Mesenchymal stem cell (in vitro differentiated cells and primary cell): Measurements from ENCODE around the gene SH3GLB2.
"Not testable (repeated sequence)": the region's sequence is repeated elsewhere in the genome, so short reads cannot be mapped to it uniquely, and the experiment has no call there.

Source experiments
- DNase-seq: peaks from one replicate; pipeline ENCODE4 v3.0.0-alpha.2; 2013
- H2AFZ ChIP-seq: one replicate; pipeline ENCODE4 v1.6.1; 2013; ENCODE audit warnings: low read depth, mild to moderate bottlenecking, control low read depth, inconsistent platforms, low read length, moderate library complexity
- H2AK5ac ChIP-seq: 2 replicates; pipeline ENCODE4 v1.6.1; 2013; ENCODE audit warnings: low read length, moderate library complexity, mild to moderate bottlenecking, inconsistent platforms; ENCODE audit not compliant: severe bottlenecking
- H2BK120ac ChIP-seq: one replicate; pipeline ENCODE4 v1.6.1; 2013; ENCODE audit warnings: low read depth, mild to moderate bottlenecking, inconsistent platforms, low read length, moderate library complexity
- H2BK12ac ChIP-seq, 2 experiments: one replicate each; pipeline ENCODE4 v1.6.1; 2013; ENCODE audit warnings: inconsistent platforms in 2 of 2, low read length in 2 of 2, mild to moderate bottlenecking in 2 of 2, moderate library complexity in 2 of 2, control low read depth in 1 of 2
- H2BK15ac ChIP-seq: one replicate; pipeline ENCODE4 v1.6.1; 2013; ENCODE audit warnings: mild to moderate bottlenecking, low read depth, inconsistent platforms; ENCODE audit not compliant: poor library complexity, severe bottlenecking
- H2BK5ac ChIP-seq: 2 replicates; pipeline ENCODE4 v1.6.1; 2013; ENCODE audit warnings: low read depth, mild to moderate bottlenecking, low read length, control low read depth, inconsistent platforms; ENCODE audit not compliant: poor library complexity, severe bottlenecking
- H3K14ac ChIP-seq, 2 experiments: one replicate each; pipeline ENCODE4 v1.6.1; 2013; ENCODE audit warnings: inconsistent platforms in 2 of 2, low read length in 2 of 2, control low read depth in 1 of 2, mild to moderate bottlenecking in 1 of 2, moderate library complexity in 1 of 2
- H3K18ac ChIP-seq, 2 experiments: one replicate each; pipeline ENCODE4 v1.6.1; 2013; ENCODE audit warnings: inconsistent platforms in 2 of 2, low read length in 2 of 2, control low read depth in 1 of 2, low read depth in 1 of 2, mild to moderate bottlenecking in 1 of 2
- H3K23ac ChIP-seq, 2 experiments: one replicate each; pipeline ENCODE4 v1.6.1; 2013; ENCODE audit warnings: inconsistent platforms in 2 of 2, low read length in 2 of 2, mild to moderate bottlenecking in 2 of 2, moderate library complexity in 2 of 2, control low read depth in 1 of 2
- H3K27ac ChIP-seq: 2 replicates; pipeline ENCODE4 v1.5.1; 2013; ENCODE audit warnings: mild to moderate bottlenecking, moderate library complexity, low read length, control low read depth, inconsistent platforms; ENCODE audit not compliant: poor library complexity, severe bottlenecking
- H3K27me3 ChIP-seq, 2 experiments: 2 replicates each; pipeline versions ENCODE4 v1.6.1 to v1.7.0; 2013; ENCODE audit warnings: low read length in 2 of 2, mild to moderate bottlenecking in 2 of 2, moderate library complexity in 2 of 2, control low read depth in 1 of 2, inconsistent platforms in 1 of 2; ENCODE audit not compliant: control insufficient read depth in 1 of 2, insufficient read depth in 1 of 2
- H3K36me3 ChIP-seq, 2 experiments: 2 replicates each; pipeline versions ENCODE4 v1.6.1 to v1.7.0; 2013; ENCODE audit warnings: low read length in 2 of 2, control low read depth in 1 of 2, inconsistent platforms in 1 of 2, low read depth in 1 of 2, mild to moderate bottlenecking in 1 of 2; ENCODE audit not compliant: insufficient read depth in 2 of 2, control insufficient read depth in 1 of 2
- H3K4ac ChIP-seq, 2 experiments: one replicate each; pipeline ENCODE4 v1.6.1; 2013; ENCODE audit warnings: inconsistent platforms in 2 of 2, low read length in 2 of 2, mild to moderate bottlenecking in 2 of 2, moderate library complexity in 2 of 2, control low read depth in 1 of 2, low read depth in 1 of 2
- H3K4me1 ChIP-seq: 2 replicates; pipeline ENCODE4 v1.6.1; 2013; ENCODE audit warnings: low read depth, low read length, control low read depth; ENCODE audit not compliant: control insufficient read depth, insufficient read depth
- H3K4me2 ChIP-seq: 2 replicates; pipeline ENCODE4 v1.6.1; 2013; ENCODE audit warnings: low read length, mild to moderate bottlenecking, inconsistent platforms; ENCODE audit not compliant: poor library complexity, severe bottlenecking
- H3K4me3 ChIP-seq, 2 experiments: 2 replicates each; pipeline versions ENCODE4 v1.5.1 to v1.7.0; 2013; ENCODE audit warnings: low read length in 2 of 2, mild to moderate bottlenecking in 2 of 2, control low read depth in 1 of 2, low read depth in 1 of 2; ENCODE audit not compliant: insufficient read depth in 1 of 2
- H3K79me1 ChIP-seq: replicated peaks from 2 replicates; pipeline ENCODE4 v1.6.1; 2013; ENCODE audit warnings: mild to moderate bottlenecking, control low read depth, low read length, inconsistent platforms; ENCODE audit not compliant: poor library complexity, severe bottlenecking
- H3K9ac ChIP-seq: 2 replicates; pipeline ENCODE4 v1.7.0; 2013; ENCODE audit warnings: mild to moderate bottlenecking, low read length, moderate library complexity
- H3K9me3 ChIP-seq: 2 replicates; pipeline ENCODE4 v1.7.0; 2013; ENCODE audit warnings: mild to moderate bottlenecking, low read length; ENCODE audit not compliant: control insufficient read depth
- H4K8ac ChIP-seq: one replicate; pipeline ENCODE4 v1.6.1; 2013; ENCODE audit warnings: inconsistent platforms, mild to moderate bottlenecking, low read length, moderate library complexity
- H4K91ac ChIP-seq: one replicate; pipeline ENCODE4 v1.6.1; 2013; ENCODE audit warnings: mild to moderate bottlenecking, low read length, inconsistent platforms
- WGBS: methylation state at CpG from one replicate; pipeline ENCODE4 v1.1.7; 2013; ENCODE audit warnings: mixed read lengths; 5-methylcytosine and 5-hydroxymethylcytosine counted together

Gene SH3GLB2

GRCh38 chr9:129005336-129005997 is 22.7 kb downstream of the SH3GLB2 start:
- WGBS: 95% methylated on average over 9 of the region's 10 CpGs

GRCh38 chr9:129004173-129004572 is 24.0 kb downstream of the SH3GLB2 start:
- not testable (repeated sequence) for H3K4me2 ChIP-seq
- 97% methylated on average over 3 of the region's 6 CpGs for WGBS

More at GRCh38 chr9:129005336-129005997, 22.7 kb downstream of the SH3GLB2 start:
- H2BK120ac ChIP-seq: no peak overlapping the region
- H2BK15ac ChIP-seq: no peak overlapping the region
- no peak overlapping the region for H3K23ac ChIP-seq
- H3K14ac ChIP-seq: no peak overlapping the region
- no peak overlapping the region for H4K91ac ChIP-seq
- no peak overlapping the region for H3K18ac ChIP-seq
- no peaks in the 10 kb centered on the region for H3K9me3 ChIP-seq
- H3K4me3 ChIP-seq: no peak overlapping the region
- H2BK12ac ChIP-seq: no peak overlapping the region
- H3K9ac ChIP-seq: no peak overlapping the region
- no peak overlapping the region for H2AFZ ChIP-seq
- DNase-seq: no peak
- no peak overlapping the region for H2BK5ac ChIP-seq
- no peak overlapping the region for H2AK5ac ChIP-seq
- no peak overlapping the region for H3K4me2 ChIP-seq
- peaks cover 5% of the 10 kb centered on the region for H3K79me1 ChIP-seq
- H4K8ac ChIP-seq: no peak overlapping the region
- peaks cover 65 to 88% of the 10 kb centered on the region in 2 experiments for H3K36me3 ChIP-seq
- peaks cover 6% of the 10 kb centered on the region for H3K4me1 ChIP-seq
- no peak overlapping the region for H3K4ac ChIP-seq
- H3K27ac ChIP-seq: no peak overlapping the region
- no peaks in the 10 kb centered on the region for H3K27me3 ChIP-seq

GRCh38 chr9:129002992-129003391 is 25.1 kb downstream of the SH3GLB2 start:
- Histone ChIP-seq H3K9me3 (no peaks in the 10 kb centered on the region), H3K4me2 (no peak overlapping the region), H4K8ac (no peak overlapping the region), H3K4ac (no peak overlapping the region), H3K27me3 (no peaks in the 10 kb centered on the region), H2AFZ (no peak overlapping the region), H2BK5ac (no peak overlapping the region), H3K18ac (no peak overlapping the region), H3K79me1 (peaks cover 3% of the 10 kb centered on the region), H3K9ac (no peak overlapping the region), H3K4me3 (no peak overlapping the region), H3K36me3 (peaks cover 76 to 87% of the 10 kb centered on the region in 2 experiments), H4K91ac (peak overlapping the region; percentile 63), H2BK12ac (no peak overlapping the region), H2AK5ac (no peak overlapping the region), H3K27ac (no peak overlapping the region), H2BK15ac (no peak overlapping the region), H2BK120ac (no peak overlapping the region), H3K4me1 (peaks cover 3% of the 10 kb centered on the region), H3K14ac (no peak overlapping the region), H3K23ac (no peak overlapping the region)
- 92% methylated on average over 9 of the region's 9 CpGs for WGBS
- DNase-seq: no peak

More at GRCh38 chr9:129004173-129004572, 24.0 kb downstream of the SH3GLB2 start:
- H3K18ac ChIP-seq, H3K4ac ChIP-seq, H3K23ac ChIP-seq, H2BK12ac ChIP-seq, H4K8ac ChIP-seq, H3K27me3 ChIP-seq, H3K79me1 ChIP-seq, H3K4me3 ChIP-seq, DNase-seq, H3K9ac ChIP-seq, H2BK15ac ChIP-seq, H3K14ac ChIP-seq, H3K9me3 ChIP-seq, H2AFZ ChIP-seq, H2BK120ac ChIP-seq, H3K4me1 ChIP-seq, H2BK5ac ChIP-seq, H3K27ac ChIP-seq, H4K91ac ChIP-seq, H2AK5ac ChIP-seq: not testable (repeated sequence)
- peaks cover 71 to 87% of the 10 kb centered on the region in 2 experiments for H3K36me3 ChIP-seq

DNA sequence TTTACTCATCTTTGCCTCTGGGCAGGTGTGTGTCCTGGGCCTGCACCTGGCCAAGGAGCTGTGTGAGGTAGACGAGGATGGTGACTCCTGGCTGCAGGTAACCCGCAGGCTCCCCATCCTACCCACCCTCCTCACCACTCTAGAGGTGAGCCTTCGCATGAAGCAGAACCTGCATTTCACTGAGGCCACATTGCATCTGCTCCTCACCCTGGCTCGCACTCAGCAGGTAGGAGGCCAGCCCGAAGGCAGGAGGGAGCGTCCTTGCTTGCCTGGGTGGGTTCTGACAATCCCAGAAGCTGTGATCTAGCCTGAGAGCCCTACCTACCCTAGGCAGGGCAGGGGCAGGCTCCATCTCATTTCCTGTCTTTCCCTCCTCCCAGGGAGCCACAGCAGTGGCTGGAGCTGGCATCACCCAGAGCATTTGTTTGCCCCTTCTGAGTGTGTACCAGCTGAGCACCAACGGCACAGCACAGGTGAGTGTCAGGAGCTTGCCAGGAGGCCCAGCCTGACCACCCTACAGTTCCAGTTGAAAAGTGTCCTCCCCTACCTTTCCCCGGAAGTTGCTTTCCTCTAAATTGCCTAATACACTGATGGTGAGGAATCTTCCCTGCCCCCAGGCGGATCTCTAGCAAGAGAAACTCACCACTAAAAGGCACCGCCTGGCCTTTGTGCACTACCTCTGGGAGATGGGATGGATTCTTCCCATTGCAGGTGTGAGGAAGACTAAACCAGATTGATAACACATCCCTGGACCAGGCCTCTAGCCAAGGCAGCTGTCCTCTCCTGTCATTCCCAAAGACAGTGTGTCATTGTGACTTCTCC is 26.4 kb downstream of the SH3GLB2 start:
- Histone ChIP-seq H3K9ac (no peak overlapping the region), H3K27ac (no peak overlapping the region), H3K27me3 (no peaks in the 10 kb centered on the region), H2AK5ac (no peak overlapping the region), H3K4me3 (no peak overlapping the region), H2BK12ac (no peak overlapping the region), H3K79me1 (peaks cover 3% of the 10 kb centered on the region), H4K8ac (no peak overlapping the region), H3K36me3 (peaks cover 82 to 83% of the 10 kb centered on the region in 2 experiments), H3K23ac (no peak overlapping the region), H2AFZ (no peak overlapping the region), H4K91ac (no peak overlapping the region), H3K4me2 (no peak overlapping the region), H3K18ac (no peak overlapping the region), H2BK15ac (peak overlapping the region; percentile 28), H3K14ac (no peak overlapping the region), H3K4ac (no peak overlapping the region), H2BK120ac (no peak overlapping the region), H3K9me3 (no peaks in the 10 kb centered on the region), H2BK5ac (no peak overlapping the region), H3K4me1 (peaks cover 2% of the 10 kb centered on the region)
- DNase-seq: no peak
- WGBS: 98% methylated on average over 10 of the region's 10 CpGs
